Gastrocnemius medialis (tissue), 4 donors: ENCODE data around the gene SEC14L1. TPM values are rescaled to one million over a fixed set of nuclear protein-coding genes. Genes with fewer than 3 reads are reported as not detected.
A peak's percentile ranks its signal among the peaks of the same experiment; 100 is the strongest.

Source experiments
- ATAC-seq, 2 donors: fragments of 150-250 bp; one replicate each; pipeline ENCODE4 v1.9.1; 2016
- DNase-seq, 2 donors: peaks; one replicate each; pipeline ENCODE4 v3.0.0-alpha.2; 2019
- H3K27ac ChIP-seq, 4 donors: fragments of 200-600 bp; sonication (generic); 1 replicate in 1 of 4; 2 replicates in 3 of 4; pipeline ENCODE4 v1.5.1; 2016 to 2018; ENCODE audit warnings: mild to moderate bottlenecking in 2 of 4, moderate library complexity in 1 of 4
- H3K27me3 ChIP-seq, 3 donors: fragments of 200-600 bp; sonication (generic) in 2 of 3; 1 replicate in 1 of 3; 2 replicates in 2 of 3; pipeline versions ENCODE4 v1.5.1 to v1.6.0; 2016 to 2019; ENCODE audit warnings: mild to moderate bottlenecking in 1 of 3, moderate library complexity in 1 of 3
- H3K36me3 ChIP-seq, 2 donors: fragments of 200-600 bp; sonication (generic) in 1 of 2; one replicate each; pipeline ENCODE4 v1.5.1; 2017 to 2018
- H3K4me1 ChIP-seq, 2 donors: fragments of 200-600 bp; sonication (generic) in 1 of 2; one replicate each; pipeline ENCODE4 v1.5.1; 2016 to 2017; ENCODE audit warnings: mild to moderate bottlenecking in 2 of 2
- H3K4me3 ChIP-seq, 4 donors: fragments of 200-600 bp; sonication (generic) in 3 of 4; 1 replicate in 1 of 4; 2 replicates in 3 of 4; pipeline ENCODE4 v1.5.1; 2016 to 2019; ENCODE audit warnings: mild to moderate bottlenecking in 2 of 4
- H3K9me3 ChIP-seq, 3 donors: fragments of 200-600 bp; sonication (generic) in 2 of 3; 1 replicate in 1 of 3; 2 replicates in 2 of 3; pipeline ENCODE4 v1.5.1; 2016 to 2019
- POLR2A ChIP-seq, 2 donors: fragments of 450-650 bp; IDR thresholded peaks; one replicate each; pipeline ENCODE4 v1.6.1; 2017; ENCODE audit warnings: antibody characterized with exemption in 2 of 2, mild to moderate bottlenecking in 2 of 2, moderate library complexity in 2 of 2
- in situ Hi-C, 4 donors: fragments of 200-750 bp; cut with MboI; loops; one replicate each; pipeline versions ENCODE4 v1.15.0 to v1.8.0; 2017; ENCODE audit warnings: low sequenced_read_pairs in 4 of 4
- intact Hi-C: fragments of 100-400 bp; cut with DNase I; formaldehyde crosslinking; loops from one replicate; pipeline ENCODE4 v1.15.1; 2023; ENCODE audit warnings: low total_unique reads
- total RNA-seq, 4 donors: library from RNA; depleted of rRNA; stranded (reverse); fragments of >200 nt; gene quantifications; one replicate each; pipeline versions ENCODE4 v1.1.0 to v1.2.3, GENCODE V29; 2016
- TF ChIP-seq, protein P1 (sequence below), 5 experiments: fragments of 450-650 bp in 3 of 5; fragments of 200-600 bp in 2 of 5; sonication (generic) in 2 of 5; IDR thresholded peaks in 4 of 5; conservative IDR thresholded peaks in 1 of 5; 1 replicate in 4 of 5; 2 replicates in 1 of 5; pipeline ENCODE4 v1.5.1; 2016 to 2019; ENCODE audit warnings: antibody characterized with exemption in 5 of 5, mild to moderate bottlenecking in 3 of 5, moderate library complexity in 3 of 5

Gene SEC14L1
- total RNA-seq, 4 donors from 2014 or later = 55.0 to 94.1 (median 73.7) TPM

DNA sequence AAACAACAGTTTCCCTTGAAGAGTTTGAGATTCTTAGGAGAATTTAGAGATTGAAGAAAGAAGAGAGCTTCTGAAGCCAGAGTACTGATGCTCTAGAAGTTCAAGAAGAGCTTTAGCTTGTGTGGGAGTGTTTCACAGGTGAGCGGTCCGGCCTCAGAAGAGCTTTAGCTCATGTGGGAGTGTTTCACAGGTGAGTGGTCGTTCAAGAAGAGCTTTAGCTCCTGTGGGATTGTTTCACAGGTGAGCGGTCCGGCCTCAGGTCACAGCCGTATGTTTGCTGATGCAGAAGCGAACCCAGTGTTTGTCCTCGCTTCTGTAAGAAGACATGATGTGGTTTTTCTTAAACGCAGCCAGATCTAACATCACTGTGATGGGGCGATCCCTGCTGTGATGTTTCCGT lies 76.4 kb downstream of the SEC14L1 start:
- Histone ChIP-seq H3K4me1 (peaks cover 21 to 31% of the 10 kb centered on the region in 2 donors), H3K27ac (peak overlapping the region in 1 of 4 donors; percentile 62), H3K4me3 (no peak overlapping the region), H3K9me3 (no peaks in the 10 kb centered on the region), H3K27me3 (no peaks in the 10 kb centered on the region), H3K36me3 (peaks cover 0 to 52% of the 10 kb centered on the region in 2 donors)
- in situ Hi-C loops (loop anchor here in 1 of 4 donors (10.0 kb wide), 1 partner anchor 122 kb away; no protein-coding TSS in a partner anchor), intact Hi-C loops (no loop called here)
- DNase-seq (no peak), ATAC-seq (no peak)
- TF ChIP-seq POLR2A (IDR thresholded peaks at IDR 0.05) = no peak
- TF ChIP-seq, protein P1, sequence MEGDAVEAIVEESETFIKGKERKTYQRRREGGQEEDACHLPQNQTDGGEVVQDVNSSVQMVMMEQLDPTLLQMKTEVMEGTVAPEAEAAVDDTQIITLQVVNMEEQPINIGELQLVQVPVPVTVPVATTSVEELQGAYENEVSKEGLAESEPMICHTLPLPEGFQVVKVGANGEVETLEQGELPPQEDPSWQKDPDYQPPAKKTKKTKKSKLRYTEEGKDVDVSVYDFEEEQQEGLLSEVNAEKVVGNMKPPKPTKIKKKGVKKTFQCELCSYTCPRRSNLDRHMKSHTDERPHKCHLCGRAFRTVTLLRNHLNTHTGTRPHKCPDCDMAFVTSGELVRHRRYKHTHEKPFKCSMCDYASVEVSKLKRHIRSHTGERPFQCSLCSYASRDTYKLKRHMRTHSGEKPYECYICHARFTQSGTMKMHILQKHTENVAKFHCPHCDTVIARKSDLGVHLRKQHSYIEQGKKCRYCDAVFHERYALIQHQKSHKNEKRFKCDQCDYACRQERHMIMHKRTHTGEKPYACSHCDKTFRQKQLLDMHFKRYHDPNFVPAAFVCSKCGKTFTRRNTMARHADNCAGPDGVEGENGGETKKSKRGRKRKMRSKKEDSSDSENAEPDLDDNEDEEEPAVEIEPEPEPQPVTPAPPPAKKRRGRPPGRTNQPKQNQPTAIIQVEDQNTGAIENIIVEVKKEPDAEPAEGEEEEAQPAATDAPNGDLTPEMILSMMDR (IDR thresholded peaks at IDR 0.05 in 4 of 5, conservative IDR thresholded peaks at IDR 0.05 in 1 of 5) = no peak

DNA sequence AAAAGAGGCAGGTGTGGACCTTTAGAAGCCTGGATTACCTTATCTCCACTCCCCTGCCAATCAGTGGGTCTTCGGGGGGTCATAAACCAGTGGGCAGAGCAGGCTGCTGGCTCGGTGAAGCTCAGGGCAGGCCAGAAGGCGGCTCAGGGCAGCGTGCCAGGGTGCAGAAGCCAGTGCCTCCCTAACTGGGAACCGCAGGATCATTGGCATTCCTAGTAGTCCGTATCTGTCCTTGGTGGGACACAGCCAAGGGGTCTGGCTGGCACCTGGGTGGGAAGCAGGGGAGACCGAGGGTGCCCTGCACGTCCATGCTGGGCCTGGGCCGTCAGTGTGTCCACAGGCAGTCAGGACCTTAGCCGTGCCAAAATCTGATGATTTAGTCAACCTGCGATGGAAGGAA lies 76.8 kb downstream of the SEC14L1 start:
- peak overlapping the region in 1 of 4 donors; percentile 11 for H3K27ac ChIP-seq
- TF ChIP-seq, protein P1 (IDR thresholded peaks at IDR 0.05 in 4 of 5, conservative IDR thresholded peaks at IDR 0.05 in 1 of 5) = no peak
- no peak for TF ChIP-seq POLR2A (IDR thresholded peaks at IDR 0.05)
- H3K36me3 ChIP-seq = peaks cover 0 to 47% of the 10 kb centered on the region in 2 donors
- intact Hi-C loops = no loop called here
- H3K4me1 ChIP-seq = peaks cover 21 to 31% of the 10 kb centered on the region in 2 donors
- DNase-seq (no peak), ATAC-seq (no peak)
- H3K9me3 ChIP-seq = no peaks in the 10 kb centered on the region
- in situ Hi-C loops = loop anchor here in 1 of 4 donors (10.0 kb wide), 1 partner anchor 123 kb away; no protein-coding TSS in a partner anchor
- H3K27me3 ChIP-seq = no peaks in the 10 kb centered on the region
- no peak overlapping the region for H3K4me3 ChIP-seq

DNA sequence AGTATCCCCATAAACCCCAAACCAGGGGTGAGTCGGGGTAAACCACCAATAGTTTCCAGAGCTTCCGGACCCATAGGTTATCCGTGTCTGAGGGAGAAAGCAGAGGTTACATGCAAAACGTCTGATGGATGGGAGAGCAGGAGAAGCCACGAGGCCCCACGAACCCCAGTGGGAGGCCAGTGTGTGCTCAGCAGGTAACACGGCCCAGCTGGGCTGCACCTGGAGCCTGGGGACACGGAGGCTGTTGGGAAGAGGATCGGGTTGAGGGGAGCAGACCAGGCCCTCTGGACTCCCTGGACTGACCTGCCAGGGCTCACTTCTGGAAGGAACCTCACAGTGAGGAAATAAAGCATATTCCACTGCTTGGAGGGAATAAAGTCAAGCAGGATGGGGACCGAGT lies 78.1 kb downstream of the SEC14L1 start:
- Histone ChIP-seq H3K9me3 (no peaks in the 10 kb centered on the region), H3K4me1 (peaks cover 25 to 41% of the 10 kb centered on the region in 2 donors), H3K4me3 (no peak overlapping the region), H3K36me3 (peaks cover 0 to 34% of the 10 kb centered on the region in 2 donors), H3K27me3 (no peaks in the 10 kb centered on the region), H3K27ac (no peak overlapping the region)
- DNase-seq (no peak), ATAC-seq (no peak)
- no peak for TF ChIP-seq POLR2A (IDR thresholded peaks at IDR 0.05)
- TF ChIP-seq, protein P1 (IDR thresholded peaks at IDR 0.05 in 4 of 5, conservative IDR thresholded peaks at IDR 0.05 in 1 of 5) = no peak
- intact Hi-C loops = no loop called here
- in situ Hi-C loops = loop anchor here in 1 of 4 donors (10.0 kb wide), 1 partner anchor 124 kb away; no protein-coding TSS in a partner anchor

DNA sequence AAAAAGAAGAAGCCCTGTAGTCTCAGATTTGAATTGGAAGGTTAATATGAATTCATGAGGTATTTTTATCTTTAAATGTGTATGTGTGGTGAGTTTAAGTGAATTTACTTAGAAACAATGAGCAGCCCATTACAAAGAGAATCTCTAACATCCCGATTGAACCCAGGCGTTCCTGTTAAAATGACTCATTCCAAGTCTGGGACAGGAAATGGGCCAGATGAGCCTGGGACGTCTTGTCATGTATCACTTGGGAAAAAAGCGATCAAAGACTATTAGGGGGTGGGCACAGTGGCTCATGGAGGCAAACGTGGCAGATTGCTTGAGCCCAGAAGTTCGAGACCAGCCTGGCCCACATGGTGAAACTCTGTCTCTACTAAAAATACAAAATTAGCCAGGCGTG lies 81.6 kb downstream of the SEC14L1 start:
- Histone ChIP-seq H3K36me3 (peaks cover 0 to 13% of the 10 kb centered on the region in 2 donors), H3K4me1 (peaks cover 4 to 25% of the 10 kb centered on the region in 2 donors), H3K9me3 (no peaks in the 10 kb centered on the region), H3K27ac (peak overlapping the region in 3 of 4 donors; percentile 54 to 77 (median 64)), H3K4me3 (no peak overlapping the region), H3K27me3 (no peaks in the 10 kb centered on the region)
- in situ Hi-C loops (no loop called here), intact Hi-C loops (no loop called here)
- DNase-seq (no peak), ATAC-seq (no peak)
- no peak for TF ChIP-seq POLR2A (IDR thresholded peaks at IDR 0.05)
- TF ChIP-seq, protein P1 (IDR thresholded peaks at IDR 0.05 in 4 of 5, conservative IDR thresholded peaks at IDR 0.05 in 1 of 5) = no peak
